Vagina (tissue), 2 donors: Measurements from ENCODE around the gene CREG2.

Experiments
- CTCF ChIP-seq, 3 experiments: fragments of 450-650 bp in 2 of 3; fragments of 200-600 bp in 1 of 3; sonication (generic) in 1 of 3; IDR thresholded peaks; one replicate each; pipeline ENCODE4 v1.5.1; 2017 to 2019; ENCODE audit warnings: antibody characterized with exemption in 3 of 3, mild to moderate bottlenecking in 2 of 3, moderate library complexity in 2 of 3
- POLR2A ChIP-seq, 2 donors: fragments of 450-650 bp; IDR thresholded peaks; one replicate each; pipeline ENCODE4 v1.6.1; 2017; ENCODE audit warnings: antibody characterized with exemption in 2 of 2, mild to moderate bottlenecking in 2 of 2, moderate library complexity in 2 of 2
- POLR2AphosphoS5 ChIP-seq, 2 donors: sonication (generic); formaldehyde crosslinking; IDR thresholded peaks; one replicate each; pipeline ENCODE4 v1.9.0; 2017; ENCODE audit warnings: antibody characterized with exemption in 2 of 2, mild to moderate bottlenecking in 2 of 2, low read depth in 1 of 2; ENCODE audit not compliant: insufficient read depth in 1 of 2

GRCh38 chr2:101431486-101431885 lies 44.2 kb upstream of the CREG2 start:
- TF ChIP-seq POLR2AphosphoS5 (IDR thresholded peaks at IDR 0.05; ENCODE audit: insufficient read depth in 1 of 2, low read depth in 1 of 2) (no peak), POLR2A (IDR thresholded peaks at IDR 0.05) (no peak), CTCF (IDR thresholded peaks at IDR 0.05) (no peak)
